PC-9 (cell line): ENCODE measurements around the gene ADGRL1.

ENCODE experiments used
- EZH2 ChIP-seq: fragments of 200-600 bp; sonication (generic); IDR thresholded peaks from 2 replicates; pipeline ENCODE4 v1.8.0; 2017; ENCODE audit warnings: antibody characterized with exemption, low read depth
- TF ChIP-seq, protein P1 (sequence below): fragments of 200-600 bp; sonication (generic); conservative IDR thresholded peaks from 2 replicates; pipeline ENCODE4 v1.6.1; 2017; ENCODE audit warnings: mixed run types, antibody characterized with exemption, mild to moderate bottlenecking, moderate library complexity

GRCh38 chr19:14149509-14149994 lies 56.4 kb downstream of the ADGRL1 start:
- TF ChIP-seq, protein P1, sequence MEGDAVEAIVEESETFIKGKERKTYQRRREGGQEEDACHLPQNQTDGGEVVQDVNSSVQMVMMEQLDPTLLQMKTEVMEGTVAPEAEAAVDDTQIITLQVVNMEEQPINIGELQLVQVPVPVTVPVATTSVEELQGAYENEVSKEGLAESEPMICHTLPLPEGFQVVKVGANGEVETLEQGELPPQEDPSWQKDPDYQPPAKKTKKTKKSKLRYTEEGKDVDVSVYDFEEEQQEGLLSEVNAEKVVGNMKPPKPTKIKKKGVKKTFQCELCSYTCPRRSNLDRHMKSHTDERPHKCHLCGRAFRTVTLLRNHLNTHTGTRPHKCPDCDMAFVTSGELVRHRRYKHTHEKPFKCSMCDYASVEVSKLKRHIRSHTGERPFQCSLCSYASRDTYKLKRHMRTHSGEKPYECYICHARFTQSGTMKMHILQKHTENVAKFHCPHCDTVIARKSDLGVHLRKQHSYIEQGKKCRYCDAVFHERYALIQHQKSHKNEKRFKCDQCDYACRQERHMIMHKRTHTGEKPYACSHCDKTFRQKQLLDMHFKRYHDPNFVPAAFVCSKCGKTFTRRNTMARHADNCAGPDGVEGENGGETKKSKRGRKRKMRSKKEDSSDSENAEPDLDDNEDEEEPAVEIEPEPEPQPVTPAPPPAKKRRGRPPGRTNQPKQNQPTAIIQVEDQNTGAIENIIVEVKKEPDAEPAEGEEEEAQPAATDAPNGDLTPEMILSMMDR: no peak
- no peak for TF ChIP-seq EZH2
